DLD1 (cell line): ENCODE measurements around the gene RNF224.

Experiments used
- in situ Hi-C: cut with HindIII; loops from 2 replicates; pipeline ENCODE4 v1.10.0; 2017; ENCODE audit warnings: low sequenced_read_pairs

The RNF224 gene

DNA sequence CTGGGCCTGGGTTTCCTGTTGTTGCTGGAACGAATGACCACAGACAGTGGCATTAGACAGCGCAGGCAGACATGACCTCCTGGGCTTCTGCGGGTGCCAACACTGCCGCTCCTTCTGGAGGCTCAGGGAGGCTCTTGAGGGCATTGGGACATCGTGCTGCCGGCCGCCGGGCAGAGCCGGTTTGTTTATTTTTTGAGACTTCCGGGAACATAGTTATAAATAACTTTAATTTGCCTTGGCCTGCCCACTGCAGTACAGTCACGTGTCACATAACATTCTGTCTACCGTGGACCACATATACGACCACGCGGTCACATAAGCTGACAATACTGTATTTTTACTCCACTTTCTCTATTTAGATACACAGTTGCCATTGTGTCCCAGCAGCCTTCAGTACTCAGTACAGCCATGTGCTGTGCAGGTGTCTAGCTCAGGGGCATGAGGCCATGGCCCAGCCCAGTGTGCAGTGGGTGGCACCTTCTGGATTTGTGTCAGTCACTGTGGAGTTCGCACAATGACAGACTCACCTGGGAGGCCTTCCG is 42.0 kb downstream of the RNF224 start:
- in situ Hi-C loops, result no loop called here

- in situ Hi-C loops, result no loop called here
These were observed 43.8 kb downstream of the RNF224 start for GRCh38 chr9:137270929-137271695.

GRCh38 chr9:137271696-137272076 is 44.4 kb downstream of the RNF224 start:
- in situ Hi-C loops, result no loop called here

- in situ Hi-C loops, result no loop called here
These were observed 45.2 kb downstream of the RNF224 start for GRCh38 chr9:137272241-137273094.

DNA sequence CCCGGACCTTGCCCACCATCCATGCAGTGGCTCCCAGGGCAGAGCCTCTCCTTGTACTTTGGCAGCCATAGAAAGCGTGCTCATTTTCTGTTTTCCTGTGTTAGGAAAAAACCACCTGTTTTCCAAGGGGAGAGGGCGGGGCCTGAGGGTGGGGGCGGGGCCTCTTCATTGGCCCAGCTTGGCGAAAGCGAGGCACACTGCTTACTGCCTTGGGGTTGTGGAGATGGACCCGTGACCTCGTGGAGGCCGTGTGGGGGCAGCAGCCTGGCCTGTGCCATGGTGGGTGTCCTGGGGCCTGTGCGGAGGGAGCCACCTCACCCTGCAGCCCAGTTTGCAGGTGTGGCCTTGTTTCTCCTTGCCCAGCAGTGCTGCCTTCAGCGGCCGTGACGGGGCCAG is 45.8 kb downstream of the RNF224 start:
- in situ Hi-C loops, result no loop called here

DNA sequence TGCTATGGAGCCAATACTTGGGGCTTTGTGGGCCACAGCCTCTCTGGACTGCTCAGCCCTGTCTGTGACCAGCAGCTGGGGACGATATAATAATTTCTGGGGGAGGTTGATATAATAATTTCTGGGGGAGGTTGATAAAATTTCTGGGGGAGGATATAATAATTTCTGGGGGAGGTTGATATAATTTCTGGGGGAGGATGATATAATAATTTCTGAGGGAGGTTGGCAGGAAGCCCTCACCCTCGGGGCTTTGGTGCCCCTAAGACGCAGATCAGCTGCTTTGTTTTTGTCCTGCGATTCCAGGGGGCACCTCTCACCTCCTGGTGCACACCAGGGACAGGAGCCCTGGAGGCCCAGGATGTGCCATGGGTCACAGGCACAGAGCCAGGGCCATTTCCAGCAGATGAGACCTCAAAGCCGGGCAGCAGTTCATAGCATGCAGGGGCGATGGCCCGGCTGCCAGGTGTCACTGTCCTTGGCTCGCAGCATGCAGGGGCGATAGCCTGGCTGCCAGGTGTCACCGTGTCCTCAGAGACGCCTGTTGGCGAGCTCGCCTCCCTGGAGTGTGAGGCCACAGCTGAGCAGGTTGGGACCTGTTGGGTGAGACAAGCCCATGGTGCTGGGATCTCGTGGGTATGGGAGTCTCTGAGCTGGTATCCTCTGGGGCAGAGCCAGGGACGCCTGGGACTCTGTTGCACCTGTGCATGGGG is 46.5 kb downstream of the RNF224 start:
- in situ Hi-C loops, result no loop called here

DNA sequence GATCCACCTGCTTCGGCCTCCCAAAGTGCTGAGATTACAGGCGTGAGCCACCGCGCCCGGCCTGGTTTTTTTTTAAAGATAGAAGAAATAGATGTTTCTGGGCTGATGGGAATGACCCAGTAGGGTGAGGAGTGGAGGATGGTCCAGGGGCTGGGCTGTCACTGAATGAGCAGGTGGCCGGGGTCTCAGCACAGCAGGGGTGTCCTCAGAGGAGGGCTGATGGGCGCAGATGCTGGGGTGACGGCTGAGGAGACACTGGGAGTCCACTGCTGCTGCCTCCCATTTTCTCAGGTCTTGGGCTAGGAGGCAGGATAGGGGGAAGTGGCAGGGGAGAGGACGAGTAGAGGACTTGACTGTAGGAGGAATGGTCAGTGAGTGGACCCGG is 47.9 kb downstream of the RNF224 start:
- in situ Hi-C loops, result no loop called here

- in situ Hi-C loops, result no loop called here
These were observed 48.5 kb downstream of the RNF224 start for GRCh38 chr9:137275588-137276472.

DNA sequence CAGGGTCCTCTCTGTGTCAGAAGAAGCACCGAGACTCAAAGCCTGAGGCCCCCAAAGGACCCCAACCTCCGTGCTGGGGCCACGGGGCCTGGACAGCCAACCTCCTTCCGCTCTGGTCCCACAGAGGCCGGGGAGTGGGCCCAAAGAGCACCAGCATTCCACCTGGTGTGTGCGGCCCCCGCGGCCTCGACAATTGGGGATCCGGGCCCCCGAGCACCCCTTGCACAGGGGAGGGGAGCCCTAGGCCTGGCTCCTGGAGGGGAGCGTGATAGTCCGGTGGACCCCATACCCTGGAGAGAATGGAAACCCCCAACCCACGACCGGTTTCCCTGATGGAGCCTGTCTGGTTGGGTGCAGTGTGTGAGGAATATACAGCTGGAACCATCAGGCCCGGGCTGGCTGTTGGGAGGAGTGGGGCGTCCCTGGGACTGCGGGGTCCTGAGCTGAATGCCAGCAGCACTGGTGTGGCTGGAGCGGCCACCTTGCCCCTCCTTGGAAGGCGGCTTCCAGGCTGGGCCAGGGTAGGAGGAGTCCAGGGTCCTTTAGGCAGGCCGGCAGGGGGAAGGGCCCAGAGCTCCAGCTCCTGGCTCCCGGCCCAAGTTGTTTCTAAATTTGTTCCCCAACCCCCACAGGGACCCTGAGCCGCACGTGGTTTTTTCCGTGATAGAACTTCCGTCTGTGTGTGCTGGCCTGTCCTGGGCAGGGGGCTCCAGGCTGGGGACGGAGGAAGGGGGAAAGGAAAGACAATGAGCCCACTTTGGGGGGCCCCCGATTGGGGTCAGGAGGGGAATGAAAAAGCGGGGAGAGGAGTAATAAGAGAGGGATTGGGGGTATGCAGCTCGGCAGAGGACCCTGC is 49.4 kb downstream of the RNF224 start:
- in situ Hi-C loops, result no loop called here

- in situ Hi-C loops, result no loop called here
These were observed 50.2 kb downstream of the RNF224 start, which contains the start of gene TOR4A for GRCh38 chr9:137277329-137278041. TOR4A (plus strand) TSS chr9:137277726; CDS start chr9:137278690, 964 bp downstream.

- in situ Hi-C loops, result no loop called here
These were observed 50.9 kb downstream of the RNF224 start for GRCh38 chr9:137278061-137278701.
